Measurements from ENCODE around the gene CRYL1.

CRYL1 gene

GRCh38 chr13:20526664-20527063 is 1.0 kb upstream of the CRYL1 start:
- DNase-seq (ENCODE audit: low spot score) = no peak

- DNase-seq (ENCODE audit: low spot score) = no peak
Observed at GRCh38 chr13:20525144-20525600, 485 bp downstream of the CRYL1 start.

- no peak for DNase-seq (ENCODE audit: low spot score)
Observed at GRCh38 chr13:20521364-20522115, 4.1 kb downstream of the CRYL1 start.

GRCh38 chr13:20519875-20520274 is 5.8 kb downstream of the CRYL1 start:
- no peak for DNase-seq (ENCODE audit: low spot score)

GRCh38 chr13:20518660-20519100 is 7.0 kb downstream of the CRYL1 start:
- DNase-seq (ENCODE audit: low spot score) = no peak

- no peak for DNase-seq (ENCODE audit: low spot score)
Observed at GRCh38 chr13:20514866-20515265, 10.8 kb downstream of the CRYL1 start.

GRCh38 chr13:20513466-20513995 is 12.1 kb downstream of the CRYL1 start:
- DNase-seq (ENCODE audit: low spot score) = no peak

- no peak for DNase-seq (ENCODE audit: low spot score)
Observed at GRCh38 chr13:20512042-20512683, 13.5 kb downstream of the CRYL1 start.

DNA sequence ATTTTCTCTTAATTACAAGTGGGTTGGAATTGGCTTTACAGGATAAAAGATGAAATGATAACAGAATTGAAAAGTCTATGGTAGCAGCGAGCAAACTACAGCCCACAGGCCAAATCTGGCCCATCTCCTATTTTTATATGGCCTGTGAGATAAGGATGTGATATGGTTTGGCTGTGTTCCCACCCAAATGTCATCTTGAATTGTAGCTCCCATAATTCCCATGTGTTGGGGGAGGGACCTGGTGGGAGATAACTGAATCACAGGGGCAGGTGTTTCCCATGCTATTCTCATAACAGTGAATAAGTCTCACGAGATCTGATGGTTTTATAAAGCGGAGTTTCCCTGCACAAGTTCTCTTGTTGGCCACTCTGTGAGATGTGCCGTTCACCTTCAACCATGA is 19.0 kb downstream of the CRYL1 start:
- no peak for DNase-seq (ENCODE audit: low spot score)

- DNase-seq (ENCODE audit: low spot score) = no peak
Observed at GRCh38 chr13:20505405-20506366, 20.0 kb downstream of the CRYL1 start.

GRCh38 chr13:20503088-20504083 is 22.3 kb downstream of the CRYL1 start:
- DNase-seq (ENCODE audit: low spot score) = no peak

GRCh38 chr13:20501592-20501991 is 24.1 kb downstream of the CRYL1 start:
- no peak for DNase-seq (ENCODE audit: low spot score)

- DNase-seq (ENCODE audit: low spot score) = no peak
Observed at GRCh38 chr13:20501120-20501519, 24.5 kb downstream of the CRYL1 start.

GRCh38 chr13:20499986-20500385 is 25.7 kb downstream of the CRYL1 start:
- no peak for DNase-seq (ENCODE audit: low spot score)

GRCh38 chr13:20498659-20499058 is 27.0 kb downstream of the CRYL1 start:
- no peak for DNase-seq (ENCODE audit: low spot score)

- DNase-seq (ENCODE audit: low spot score) = no peak
Observed at GRCh38 chr13:20498129-20498528, 27.5 kb downstream of the CRYL1 start.

- DNase-seq (ENCODE audit: low spot score) = no peak
Observed at GRCh38 chr13:20497006-20497775, 28.5 kb downstream of the CRYL1 start.

DNA sequence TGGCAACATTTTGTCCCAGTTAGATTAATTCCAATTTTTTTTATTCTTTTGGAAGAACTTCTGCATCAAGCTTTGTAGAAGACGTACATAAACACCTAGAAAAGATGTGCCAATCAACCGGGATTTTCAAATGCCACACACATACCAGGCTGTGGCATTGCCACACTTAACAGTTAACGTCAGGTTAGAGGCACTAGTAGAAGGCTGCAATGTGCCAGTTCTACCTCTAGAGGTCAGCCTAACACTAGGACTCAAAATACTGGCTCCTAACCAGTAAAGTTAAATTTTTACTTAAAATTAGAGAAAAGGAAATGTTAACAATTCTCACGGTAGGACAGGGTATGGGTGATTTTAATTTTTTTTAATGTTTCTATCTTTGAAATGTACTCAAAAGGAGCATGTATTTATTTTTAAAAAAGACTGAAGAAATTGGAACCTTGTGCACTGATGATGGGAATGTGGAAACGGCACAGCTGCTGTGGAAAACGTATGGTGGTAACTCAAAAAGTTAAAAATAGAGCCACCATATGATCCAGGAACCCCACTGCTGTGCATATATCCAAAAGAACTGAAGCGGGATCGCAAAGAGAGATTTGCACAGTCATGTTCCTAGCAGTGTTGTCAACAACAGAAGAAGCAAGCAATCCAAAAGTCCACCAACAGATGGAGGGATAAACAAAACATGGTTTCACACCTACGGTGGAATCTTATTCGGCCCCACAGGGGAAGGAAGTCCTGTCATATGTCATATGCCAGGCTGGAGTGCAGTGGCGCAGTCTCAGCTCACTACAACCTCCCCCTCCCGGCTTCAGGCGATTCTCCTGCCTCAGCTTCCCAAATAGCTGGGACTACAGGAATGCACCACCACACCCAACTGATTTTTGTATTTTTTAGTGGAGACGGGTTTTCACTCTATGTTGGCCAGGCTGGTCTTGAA is 30.3 kb downstream of the CRYL1 start:
- peak; percentile 74 for DNase-seq (ENCODE audit: low spot score)

DNA sequence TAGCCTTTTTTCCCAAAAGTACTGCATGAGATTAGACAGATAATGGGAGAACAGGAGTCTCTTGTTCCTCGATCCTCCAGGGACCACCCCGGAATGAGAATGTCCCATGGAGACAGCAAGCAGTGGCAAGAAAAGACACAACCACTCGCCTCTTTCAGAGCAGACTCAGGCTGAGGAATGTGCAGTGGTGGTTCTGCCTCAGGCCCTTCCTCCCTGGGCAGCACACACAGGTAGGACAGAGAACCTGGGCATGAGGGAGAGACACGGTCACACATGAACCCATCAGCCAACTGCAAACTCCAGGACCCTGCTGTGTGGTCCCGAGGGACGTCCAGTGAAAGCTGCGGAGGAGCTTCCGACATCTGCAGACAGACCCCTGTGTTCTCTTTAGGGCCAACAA is 31.0 kb downstream of the CRYL1 start:
- DNase-seq (ENCODE audit: low spot score) = no peak

Data from AG20443 (cell line).